ENCODE data around the gene METAP2. TPM values are rescaled to one million over a fixed set of nuclear protein-coding genes. Genes with fewer than 3 reads are reported as not detected.
"Not testable (repeated sequence)": the region's sequence is repeated elsewhere in the genome, so short reads cannot be mapped to it uniquely, and the experiment has no call there.

METAP2 gene
- total RNA-seq, 1 experiment from 2014 or later: 127 TPM

- Histone ChIP-seq H2AFZ (ENCODE audit: low read depth, low read length, poor library complexity, severe bottlenecking) (no peak overlapping the region), H3K9me2 (ENCODE audit: insufficient read depth) (no peaks in the 10 kb centered on the region), H3K36me3 (ENCODE audit: control insufficient read depth in 1 of 2, insufficient read depth in 2 of 2, low read length in 2 of 2) (no peaks in the 10 kb centered on the region), H3K4me2 (ENCODE audit: low read length) (no peak overlapping the region), H3K4me3 (replicated peaks in 1 of 2; ENCODE audit: low read depth in 1 of 2, low read length in 2 of 2) (no peak overlapping the region), H3K79me2 (ENCODE audit: insufficient read depth, low read length) (no peaks in the 10 kb centered on the region), H3K9ac (ENCODE audit: low read length) (no peak overlapping the region), H3K9me3 (ENCODE audit: control insufficient read depth in 1 of 2, insufficient read depth in 1 of 2, low read depth in 1 of 2, low read length in 2 of 2) (no peaks in the 10 kb centered on the region), H3K4me1 (ENCODE audit: control insufficient read depth in 1 of 2, insufficient read depth in 2 of 2, low read length in 2 of 2) (no peaks in the 10 kb centered on the region), H4K20me1 (ENCODE audit: insufficient read depth) (no peaks in the 10 kb centered on the region), H3K27me3 (ENCODE audit: insufficient read depth, low read length) (no peaks in the 10 kb centered on the region), H3K27ac (ENCODE audit: low read depth, low read length) (no peak overlapping the region)
- ChIA-PET POLR2A (interaction anchor here (2.0 kb wide), 1 partner anchor 30 kb away, joined by 7 read pairs; the partner anchor contains the start of gene METAP2), CTCF (no interaction called here), RAD21 (ENCODE audit: low non-redundant PET in 1 of 2, low total read pairs in 2 of 2, uncharacterized antibody in 2 of 2, unreplicated experiment in 2 of 2) (no interaction called here)
- DNase-seq (ENCODE audit: low read depth, low spot score): no peak
- intact Hi-C loops (cut with micrococcal nuclease): no loop called here
- ATAC-seq: no peak
- no peak for TF ChIP-seq EGR1 (IDR thresholded peaks at IDR 0.05; ENCODE audit: low read depth)
- no peak for TF ChIP-seq ELF1 (IDR thresholded peaks at IDR 0.05; ENCODE audit: borderline replicate concordance, low read depth)
- no TSS peak for BruUV-seq (replicated peaks)
These were observed 30.5 kb upstream of the METAP2 start for GRCh38 chr12:95443459-95443858.

- H3K9me2 ChIP-seq (ENCODE audit: insufficient read depth); H3K36me3 ChIP-seq (ENCODE audit: control insufficient read depth in 1 of 2, insufficient read depth in 2 of 2, low read length in 2 of 2); H3K27ac ChIP-seq (ENCODE audit: low read depth, low read length); H3K79me2 ChIP-seq (ENCODE audit: insufficient read depth, low read length); H3K9me3 ChIP-seq (ENCODE audit: control insufficient read depth in 1 of 2, insufficient read depth in 1 of 2, low read depth in 1 of 2, low read length in 2 of 2); H3K9ac ChIP-seq (ENCODE audit: low read length); H3K4me1 ChIP-seq (ENCODE audit: control insufficient read depth in 1 of 2, insufficient read depth in 2 of 2, low read length in 2 of 2); ATAC-seq; H2AFZ ChIP-seq (ENCODE audit: low read depth, low read length, poor library complexity, severe bottlenecking); H4K20me1 ChIP-seq (ENCODE audit: insufficient read depth); CTCF ChIA-PET; H3K4me3 ChIP-seq (replicated peaks in 1 of 2; ENCODE audit: low read depth in 1 of 2, low read length in 2 of 2); BruUV-seq (replicated peaks); DNase-seq (ENCODE audit: low read depth, low spot score); H3K27me3 ChIP-seq (ENCODE audit: insufficient read depth, low read length); intact Hi-C loops (cut with micrococcal nuclease); H3K4me2 ChIP-seq (ENCODE audit: low read length); RAD21 ChIA-PET (ENCODE audit: low non-redundant PET in 1 of 2, low total read pairs in 2 of 2, uncharacterized antibody in 2 of 2, unreplicated experiment in 2 of 2): not testable (repeated sequence)
- POLR2A ChIA-PET: interaction anchor here (2.0 kb wide), 1 partner anchor 29 kb away, joined by 7 read pairs; the partner anchor contains the start of gene METAP2
These were observed 28.9 kb upstream of the METAP2 start for GRCh38 chr12:95445099-95445498.

GRCh38 chr12:95445884-95446505 lies 28.0 kb upstream of the METAP2 start:
- no peaks in the 10 kb centered on the region for H3K36me3 ChIP-seq (ENCODE audit: control insufficient read depth in 1 of 2, insufficient read depth in 2 of 2, low read length in 2 of 2)
- H3K9me2 ChIP-seq (ENCODE audit: insufficient read depth): no peaks in the 10 kb centered on the region
- H3K4me1 ChIP-seq (ENCODE audit: control insufficient read depth in 1 of 2, insufficient read depth in 2 of 2, low read length in 2 of 2): peaks cover 0 to 3% of the 10 kb centered on the region in 2 experiments; a peak in 1 of 4 replicates
- H3K79me2 ChIP-seq (ENCODE audit: insufficient read depth, low read length): no peaks in the 10 kb centered on the region
- no peak overlapping the region for H3K9ac ChIP-seq (ENCODE audit: low read length)
- intact Hi-C loops (cut with micrococcal nuclease): no loop called here
- ChIA-PET POLR2A (no interaction called here), RAD21 (ENCODE audit: low non-redundant PET in 1 of 2, low total read pairs in 2 of 2, uncharacterized antibody in 2 of 2, unreplicated experiment in 2 of 2) (no interaction called here), CTCF (no interaction called here)
- no peaks in the 10 kb centered on the region for H3K9me3 ChIP-seq (ENCODE audit: control insufficient read depth in 1 of 2, insufficient read depth in 1 of 2, low read depth in 1 of 2, low read length in 2 of 2)
- H3K27me3 ChIP-seq (ENCODE audit: insufficient read depth, low read length): no peaks in the 10 kb centered on the region
- H4K20me1 ChIP-seq (ENCODE audit: insufficient read depth): no peaks in the 10 kb centered on the region
- no peak overlapping the region for H3K4me2 ChIP-seq (ENCODE audit: low read length)
- no peak overlapping the region for H2AFZ ChIP-seq (ENCODE audit: low read depth, low read length, poor library complexity, severe bottlenecking)
- ATAC-seq (no peak), DNase-seq (ENCODE audit: low read depth, low spot score) (no peak)
- no TSS peak for BruUV-seq (replicated peaks)
- H3K27ac ChIP-seq (ENCODE audit: low read depth, low read length): no peak overlapping the region
- H3K4me3 ChIP-seq (replicated peaks in 1 of 2; ENCODE audit: low read depth in 1 of 2, low read length in 2 of 2): no peak overlapping the region
- TF ChIP-seq SRF (IDR thresholded peaks at IDR 0.05; ENCODE audit: low read depth) (no peak), ZNF274 (IDR thresholded peaks at IDR 0.05; ENCODE audit: low read depth, low read length) (no peak), EZH2 (IDR thresholded peaks at IDR 0.05) (no peak), YY1 (IDR thresholded peaks at IDR 0.05; ENCODE audit: extremely low read depth, insufficient replicate concordance, low read depth, low read length) (no peak), POLR2A (IDR thresholded peaks at IDR 0.05; ENCODE audit: borderline replicate concordance, extremely low read depth, insufficient read depth, insufficient read length) (no peak), TCF7L2 (IDR thresholded peaks at IDR 0.05; ENCODE audit: borderline replicate concordance, extremely low read depth, insufficient read depth, insufficient read length) (no peak), CEBPB (IDR thresholded peaks at IDR 0.05; ENCODE audit: low read depth) (no peak), REST (IDR thresholded peaks at IDR 0.05; ENCODE audit: low read depth) (no peak), ELF1 (IDR thresholded peaks at IDR 0.05; ENCODE audit: borderline replicate concordance, low read depth) (no peak)

All from HCT116 (cell line).